HepG2 (cell line): ENCODE results near the gene VASH2. TPM values are rescaled to one million over a fixed set of nuclear protein-coding genes. Genes with fewer than 3 reads are reported as not detected.
"Not testable (repeated sequence)": the region's sequence is repeated elsewhere in the genome, so short reads cannot be mapped to it uniquely, and the experiment has no call there.

Experiments
- ATAC-seq: fragments of 200-7000 bp; cut with Tn5 transposase; 3 replicates; pipeline ENCODE4 v1.9.1; 2020; ENCODE audit warnings: mild to moderate bottlenecking, moderate library complexity
- BruUV-seq: library from RNA; stranded (reverse); fragments of 400-500 nt; replicated peaks from 2 replicates; lab custom pipeline; 2021; lab: Mats Ljungman, UMichigan
- CTCF ChIA-PET: fragments of 300-600 bp; formaldehyde crosslinking; extraction: SDS; loops from one replicate; lab custom pipeline; 2021; ENCODE audit warnings: low total read pairs, inconsistent platforms, low intra/inter-chr PET ratio; lab: Yijun Ruan, JAX
- POLR2A ChIA-PET: fragments of 350-600 bp; sonication (Branson Sonifier 250); formaldehyde crosslinking; loops from one replicate; lab custom pipeline; 2020; ENCODE audit warnings: antibody characterized with exemption, inconsistent platforms; lab: Yijun Ruan, JAX
- DNase-seq: peaks from one replicate; pipeline ENCODE4 v3.0.0-alpha.2; 2015; ENCODE audit warnings: low spot score
- FAIRE-seq: peaks from 3 replicates; lab custom pipeline; 2011; peaks lifted over from hg19 to GRCh38; lab: Jason Lieb, UNC
- H2AFZ ChIP-seq: one replicate; pipeline ENCODE4 v1.6.1; 2011; ENCODE audit warnings: low read length, inconsistent platforms
- H3K27ac ChIP-seq: fragments of 300-600 bp; 3 replicates; pipeline ENCODE4 v1.8.0; 2011; ENCODE audit warnings: mixed run types, mild to moderate bottlenecking, mixed read lengths, low read length, inconsistent platforms; ENCODE audit not compliant: insufficient read depth; ENCODE audit errors: extremely low read length
- H3K27me3 ChIP-seq, 2 experiments: fragments of 200-600 bp in 1 of 2; 2 replicates in 1 of 2; 3 replicates in 1 of 2; pipeline versions ENCODE4 v1.6.0 to v1.8.0; 2011; ENCODE audit warnings: low read length in 2 of 2, mild to moderate bottlenecking in 2 of 2, moderate library complexity in 2 of 2, inconsistent platforms in 1 of 2; ENCODE audit not compliant: insufficient read depth in 2 of 2, control insufficient read depth in 1 of 2
- H3K36me3 ChIP-seq, 2 experiments: fragments of 200-600 bp in 1 of 2; replicated peaks in 1 of 2; 2 replicates in 1 of 2; 3 replicates in 1 of 2; pipeline versions ENCODE4 v1.5.1 to v1.8.0; 2011; ENCODE audit warnings: low read length in 2 of 2, inconsistent platforms in 1 of 2; ENCODE audit not compliant: insufficient read depth in 2 of 2, control insufficient read depth in 1 of 2
- H3K4me1 ChIP-seq: 2 replicates; pipeline ENCODE4 v1.5.1; 2012; ENCODE audit warnings: low read length, inconsistent platforms; ENCODE audit not compliant: insufficient read depth
- H3K4me2 ChIP-seq: 2 replicates; pipeline ENCODE4 v1.6.0; 2011; ENCODE audit warnings: low read depth, low read length, inconsistent platforms
- H3K4me3 ChIP-seq, 3 experiments: fragments of 200-600 bp in 1 of 3; sonication (generic), shearing (Covaris generic) in 1 of 3; replicated peaks in 1 of 3; 2 replicates each; pipeline ENCODE4 v1.5.1; 2011 to 2016; ENCODE audit warnings: low read length in 3 of 3, inconsistent platforms in 2 of 3, low read depth in 2 of 3, mild to moderate bottlenecking in 2 of 3, control low read depth in 1 of 3, mixed read lengths in 1 of 3; ENCODE audit not compliant: insufficient read depth in 1 of 3
- H3K79me2 ChIP-seq: one replicate; pipeline ENCODE4 v1.6.1; 2011; ENCODE audit warnings: low read length, inconsistent platforms; ENCODE audit not compliant: insufficient read depth
- H3K9ac ChIP-seq: 2 replicates; pipeline ENCODE4 v1.6.0; 2011; ENCODE audit warnings: mild to moderate bottlenecking, low read depth, low read length, inconsistent platforms; ENCODE audit not compliant: insufficient read depth
- H3K9me3 ChIP-seq: 2 replicates; pipeline ENCODE4 v1.5.1; 2012; ENCODE audit warnings: mild to moderate bottlenecking, low read length
- H4K20me1 ChIP-seq: 2 replicates; pipeline ENCODE4 v1.6.0; 2011; ENCODE audit warnings: inconsistent platforms, mild to moderate bottlenecking, low read length, moderate library complexity; ENCODE audit not compliant: insufficient read depth
- GTF2F1 ChIP-seq: fragments of 150-350 bp; IDR thresholded peaks from 2 replicates; pipeline ENCODE4 v1.6.1; 2014; ENCODE audit warnings: low read length
- GTF3A ChIP-seq: sonication (generic); formaldehyde crosslinking; conservative IDR thresholded peaks from 2 replicates; pipeline ENCODE4 v1.4.0; 2020; ENCODE audit warnings: mild to moderate bottlenecking, missing genetic modification reagents
- KDM1A ChIP-seq: IDR thresholded peaks from 2 replicates; pipeline ENCODE4 v1.6.1; 2016; ENCODE audit warnings: missing compliant biosample characterization
- ZNF10 ChIP-seq: sonication (generic); formaldehyde crosslinking; IDR thresholded peaks from 2 replicates; pipeline ENCODE4 v1.4.0; 2020; ENCODE audit warnings: mild to moderate bottlenecking, low read depth, missing genetic modification reagents, borderline replicate concordance
- ZNF256 ChIP-seq: sonication (generic); formaldehyde crosslinking; conservative IDR thresholded peaks from 2 replicates; pipeline ENCODE4 v1.4.0; 2020; ENCODE audit warnings: missing genetic modification reagents
- ZNF589 ChIP-seq: sonication (generic); formaldehyde crosslinking; conservative IDR thresholded peaks from 2 replicates; pipeline ENCODE4 v1.8.0; 2022; ENCODE audit warnings: mild to moderate bottlenecking, moderate library complexity, missing genetic modification reagents
- ZNF709 ChIP-seq: sonication (generic); formaldehyde crosslinking; IDR thresholded peaks from 2 replicates; pipeline ENCODE4 v1.5.0; 2020; ENCODE audit warnings: mild to moderate bottlenecking, missing genetic modification reagents
- WGBS: methylation state at CpG from one replicate; pipeline ENCODE4 v1.1.6; 2017; ENCODE audit warnings: low lambda C conversion rate; 5-methylcytosine and 5-hydroxymethylcytosine counted together
- in situ Hi-C: cut with HindIII; loops from 2 replicates; pipeline ENCODE4 v1.10.0; 2017; ENCODE audit warnings: low pct_unique_long_range_greater_than_20kb; ENCODE audit not compliant: extremely low pct_ligation_motif_present
- intact Hi-C: fragments of 100-400 bp; cut with micrococcal nuclease; formaldehyde crosslinking; loops from one replicate; pipeline ENCODE4 v1.10.0; 2022; ENCODE audit not compliant: unreplicated experiment
- polyA plus RNA-seq, 8 experiments: library from polyadenylated mRNA; depleted of rRNA in 3 of 8; stranded (reverse) in 7 of 8; unstranded in 1 of 8; fragments of >200 nt; fragmentation: Illumina TruSeq in 4 of 8; extraction: Trizol in 4 of 8; gene quantifications; 2 replicates each; pipeline versions ENCODE4 v1.2.1 to v1.2.3, GENCODE V29; 2011 to 2016; ENCODE audit warnings: low read depth in 4 of 8, missing spikeins in 1 of 8, mixed read lengths in 1 of 8; ENCODE audit not compliant: insufficient read depth in 1 of 8
- total RNA-seq, 5 experiments: library from RNA; depleted of rRNA; stranded (reverse); fragments of >200 nt; fragmentation: Illumina TruSeq; extraction: Trizol; gene quantifications; 2 replicates each; pipeline ENCODE4 v1.2.3, GENCODE V29; 2016; ENCODE audit warnings: low read depth in 1 of 5
- TF ChIP-seq, protein P1 (sequence below): sonication (generic); formaldehyde crosslinking; IDR thresholded peaks from 2 replicates; pipeline ENCODE4 v1.5.0; 2020; ENCODE audit warnings: mild to moderate bottlenecking, missing genetic modification reagents, borderline replicate concordance

VASH2 gene
- total and polyA plus RNA-seq, 2 of the 13 experiments (the other 11 are each of a cell fraction or from before 2014, with no cell fraction given): 0.44 to 1.00 TPM

DNA sequence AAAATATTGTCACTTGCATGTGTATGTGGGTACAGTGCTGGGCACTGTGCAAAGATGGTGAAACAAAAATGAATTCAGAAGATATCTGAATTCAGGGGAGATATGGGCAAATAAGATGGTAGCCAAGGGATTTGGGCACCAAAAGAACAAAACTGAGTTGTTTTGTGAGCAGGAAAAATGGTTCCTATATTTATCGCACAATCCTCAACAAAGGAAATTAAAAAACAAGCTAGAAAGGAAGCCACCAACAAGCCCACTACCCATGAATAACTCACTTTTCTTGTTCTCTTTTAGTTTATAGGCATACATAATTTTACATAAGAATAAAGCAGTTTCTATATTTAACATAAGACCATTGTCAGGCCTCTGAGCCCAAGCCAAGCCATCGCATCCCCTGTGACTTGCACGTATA lies 40.7 kb upstream of the VASH2 start:
- Histone ChIP-seq H3K9me3 (no peaks in the 10 kb centered on the region), H3K9ac (no peak overlapping the region), H3K36me3 (no peaks in the 10 kb centered on the region), H4K20me1 (no peaks in the 10 kb centered on the region), H3K79me2 (no peaks in the 10 kb centered on the region), H3K27me3 (no peaks in the 10 kb centered on the region), H3K27ac (no peak overlapping the region), H3K4me2 (no peak overlapping the region), H3K4me1 (peaks cover 1% of the 10 kb centered on the region; the same call in 1 of the 2 replicates), H3K4me3 (no peak overlapping the region), H2AFZ (no peak overlapping the region)
- no peak for FAIRE-seq
- no TSS peak for BruUV-seq
- TF ChIP-seq ZNF256 (no peak), KDM1A (CRISPR knock-in tag) (no peak), GTF3A (CRISPR knock-in tag) (no peak), GTF2F1 (no peak), ZNF709 (no peak), ZNF589 (no peak), ZNF10 (CRISPR knock-in tag) (no peak)
- TF ChIP-seq, protein P1, sequence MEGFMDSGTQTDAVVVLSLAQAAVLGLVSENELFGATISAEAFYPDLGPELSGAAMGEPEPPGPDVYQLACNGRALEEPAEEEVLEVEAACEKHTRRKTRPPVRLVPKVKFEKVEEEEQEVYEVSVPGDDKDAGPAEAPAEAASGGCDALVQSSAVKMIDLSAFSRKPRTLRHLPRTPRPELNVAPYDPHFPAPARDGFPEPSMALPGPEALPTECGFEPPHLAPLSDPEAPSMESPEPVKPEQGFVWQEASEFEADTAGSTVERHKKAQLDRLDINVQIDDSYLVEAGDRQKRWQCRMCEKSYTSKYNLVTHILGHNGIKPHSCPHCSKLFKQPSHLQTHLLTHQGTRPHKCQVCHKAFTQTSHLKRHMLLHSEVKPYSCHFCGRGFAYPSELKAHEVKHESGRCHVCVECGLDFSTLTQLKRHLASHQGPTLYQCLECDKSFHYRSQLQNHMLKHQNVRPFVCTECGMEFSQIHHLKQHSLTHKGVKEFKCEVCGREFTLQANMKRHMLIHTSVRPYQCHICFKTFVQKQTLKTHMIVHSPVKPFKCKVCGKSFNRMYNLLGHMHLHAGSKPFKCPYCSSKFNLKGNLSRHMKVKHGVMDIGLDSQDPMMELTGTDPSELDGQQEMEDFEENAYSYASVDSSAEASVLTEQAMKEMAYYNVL (CRISPR knock-in tag): no peak
- DNase-seq: no peak
- WGBS: 93% methylated on average over 3 of the region's 3 CpGs
- in situ Hi-C loops: no loop called here
- CTCF ChIA-PET: no interaction called here
- intact Hi-C loops: loop anchor here (10.0 kb wide), 1 partner anchor 95 kb away; no protein-coding TSS in a partner anchor
- no peak for ATAC-seq
- POLR2A ChIA-PET: no interaction called here

DNA sequence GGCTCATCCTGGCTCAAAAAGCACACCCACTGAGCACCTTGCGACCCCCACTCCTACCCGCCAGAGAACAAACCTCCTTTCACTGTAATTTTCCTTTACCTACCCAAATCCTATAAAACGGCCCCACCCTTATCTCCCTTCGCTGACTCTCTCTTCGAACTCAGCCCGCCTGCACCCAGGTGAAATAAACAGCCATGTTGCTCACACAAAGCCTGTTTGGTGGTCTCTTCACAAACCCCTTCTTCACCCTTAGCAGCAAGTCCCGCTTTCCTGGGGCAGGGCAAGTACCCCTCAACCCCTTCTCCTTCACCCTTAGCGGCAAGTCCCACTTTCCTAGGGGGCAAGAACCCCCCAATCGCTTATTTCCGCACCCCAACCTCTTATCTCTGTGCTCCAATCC lies 40.1 kb upstream of the VASH2 start:
- BruUV-seq, H3K79me2 ChIP-seq, H3K4me1 ChIP-seq, H3K36me3 ChIP-seq, H3K4me2 ChIP-seq, H2AFZ ChIP-seq, H3K4me3 ChIP-seq, H3K27me3 ChIP-seq, FAIRE-seq, H4K20me1 ChIP-seq, in situ Hi-C loops, DNase-seq, CTCF ChIA-PET, H3K27ac ChIP-seq, ATAC-seq, POLR2A ChIA-PET, H3K9me3 ChIP-seq, H3K9ac ChIP-seq: not testable (repeated sequence)
- 77% methylated on average over 8 of the region's 10 CpGs for WGBS
- intact Hi-C loops: loop anchor here (10.0 kb wide), 1 partner anchor 95 kb away; no protein-coding TSS in a partner anchor

DNA sequence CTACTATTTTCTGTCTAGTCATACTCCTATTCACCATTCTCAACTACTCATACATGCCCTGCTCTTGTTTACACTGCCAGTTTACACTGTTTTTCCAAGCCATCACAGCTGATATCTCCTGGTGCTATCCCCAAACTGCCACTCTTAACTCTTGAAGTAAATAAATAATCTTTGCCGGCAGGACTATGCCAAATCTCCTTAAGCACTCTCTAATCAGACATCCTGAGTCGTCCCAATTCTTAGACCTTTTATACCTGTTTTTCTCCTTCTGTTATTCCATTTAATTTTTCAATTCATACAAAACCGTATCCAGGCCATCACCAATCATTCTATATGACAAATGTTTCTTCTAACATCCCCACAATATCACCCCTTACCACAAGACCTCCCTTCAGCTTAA lies 36.7 kb upstream of the VASH2 start:
- intact Hi-C loops: loop anchor here (10.0 kb wide), 1 partner anchor 99 kb away; no protein-coding TSS in a partner anchor

More for the DNA sequence above, 36.7 kb upstream of the VASH2 start:
- WGBS: 9% methylated on average over 3 of the region's 3 CpGs
- H3K9ac ChIP-seq, ATAC-seq, H3K9me3 ChIP-seq, H3K79me2 ChIP-seq, BruUV-seq, POLR2A ChIA-PET, H3K4me2 ChIP-seq, H2AFZ ChIP-seq, H3K27me3 ChIP-seq, H4K20me1 ChIP-seq, H3K36me3 ChIP-seq, in situ Hi-C loops, DNase-seq, H3K4me3 ChIP-seq, H3K27ac ChIP-seq, CTCF ChIA-PET, FAIRE-seq: not testable (repeated sequence)
- peaks cover 26% of the 10 kb centered on the region for H3K4me1 ChIP-seq
